PC-3 (cell line): ENCODE data around the gene FGFR3. TPM values are rescaled to one million over a fixed set of nuclear protein-coding genes. Genes with fewer than 3 reads are reported as not detected.

Experiments used
- ATAC-seq: fragments of 200-7000 bp; cut with Tn5 transposase; 2 replicates; pipeline ENCODE4 v1.9.1; 2020; ENCODE audit warnings: mild to moderate bottlenecking, moderate library complexity
- BruUV-seq: library from RNA; stranded (reverse); fragments of 400-500 nt; replicated peaks from 2 replicates; lab custom pipeline; 2021; lab: Mats Ljungman, UMichigan
- CTCF ChIA-PET: fragments of 300-600 bp; sonication (Branson Sonifier 250); formaldehyde crosslinking; loops from one replicate; lab custom pipeline; 2022; ENCODE audit warnings: antibody characterized with exemption; lab: Charles Lee
- POLR2A ChIA-PET: fragments of 300-600 bp; sonication (Branson Sonifier 250); formaldehyde crosslinking; loops from one replicate; lab custom pipeline; 2022; ENCODE audit warnings: antibody characterized with exemption; ENCODE audit not compliant: unreplicated experiment; lab: Charles Lee
- DNase-seq: peaks from one replicate; pipeline ENCODE4 v3.0.0-alpha.2; 2015
- H2AFZ ChIP-seq: fragments of 300-600 bp; sonication (generic); 2 replicates; pipeline ENCODE4 v1.6.0; 2016; ENCODE audit warnings: antibody characterized with exemption, low read length
- H3F3A ChIP-seq: fragments of 300-600 bp; sonication (generic); one replicate; pipeline ENCODE4 v1.6.0; 2017; ENCODE audit warnings: antibody characterized with exemption, low read length, control low read depth, mild to moderate bottlenecking; ENCODE audit not compliant: unreplicated experiment
- H3K27ac ChIP-seq: fragments of 300-600 bp; sonication (generic); 2 replicates; pipeline ENCODE4 v1.5.1; 2016; ENCODE audit warnings: mild to moderate bottlenecking, low read length
- H3K27me3 ChIP-seq: fragments of 300-600 bp; sonication (generic); 2 replicates; pipeline ENCODE4 v1.6.1; 2016; ENCODE audit warnings: low read length, mixed read lengths
- H3K36me3 ChIP-seq: fragments of 300-600 bp; sonication (generic); 2 replicates; pipeline ENCODE4 v1.6.1; 2016; ENCODE audit warnings: low read depth, mixed run types, low read length, mixed read lengths
- H3K4me1 ChIP-seq: fragments of 300-600 bp; sonication (generic); 2 replicates; pipeline ENCODE4 v1.5.1; 2016; ENCODE audit warnings: low read length; ENCODE audit not compliant: insufficient read depth
- H3K4me2 ChIP-seq: fragments of 300-600 bp; sonication (generic); 2 replicates; pipeline ENCODE4 v1.6.0; 2016; ENCODE audit warnings: low read length
- H3K4me3 ChIP-seq: fragments of 300-600 bp; sonication (generic); 2 replicates; pipeline ENCODE4 v1.5.1; 2016; ENCODE audit warnings: mild to moderate bottlenecking, low read length, mixed read lengths
- H3K79me2 ChIP-seq: fragments of 300-600 bp; sonication (generic); 2 replicates; pipeline ENCODE4 v1.6.1; 2017; ENCODE audit warnings: low read length, mixed read lengths
- H3K9ac ChIP-seq: fragments of 300-600 bp; sonication (generic); 2 replicates; pipeline ENCODE4 v1.6.0; 2016; ENCODE audit warnings: mild to moderate bottlenecking, low read length
- H3K9me2 ChIP-seq: fragments of 300-600 bp; sonication (generic); replicated peaks from 2 replicates; pipeline ENCODE4 v1.6.1; 2016; ENCODE audit warnings: mixed run types, low read length, mixed read lengths
- H3K9me3 ChIP-seq: fragments of 300-600 bp; sonication (generic); 2 replicates; pipeline ENCODE4 v1.6.1; 2016; ENCODE audit warnings: low read length, mixed read lengths
- H4K20me1 ChIP-seq: fragments of 300-600 bp; sonication (generic); 2 replicates; pipeline ENCODE4 v1.6.1; 2016; ENCODE audit warnings: low read length, mixed read lengths
- CTCF ChIP-seq: fragments of 300-600 bp; sonication (generic); conservative IDR thresholded peaks from 2 replicates; pipeline ENCODE4 v1.5.1; 2017; ENCODE audit warnings: antibody characterized with exemption, low read depth, mild to moderate bottlenecking, low read length
- EZH2 ChIP-seq: fragments of 300-600 bp; sonication (generic); IDR thresholded peaks from one replicate; pipeline ENCODE4 v1.6.1; 2017; ENCODE audit warnings: antibody characterized with exemption, mild to moderate bottlenecking, low read length; ENCODE audit not compliant: unreplicated experiment
- EZH2phosphoT487 ChIP-seq: fragments of 300-600 bp; sonication (generic); IDR thresholded peaks from 2 replicates; pipeline ENCODE4 v1.6.1; 2018; ENCODE audit warnings: mild to moderate bottlenecking, antibody characterized with exemption, low read length, borderline replicate concordance
- intact Hi-C: fragments of 100-400 bp; cut with micrococcal nuclease; formaldehyde crosslinking; loops from 2 replicates; pipeline ENCODE4 v1.9.0; 2023
- total RNA-seq: library from RNA; depleted of rRNA; stranded (reverse); fragments of >200 nt; gene quantifications from 2 replicates; pipeline ENCODE4 v1.2.3, GENCODE V29; 2014

FGFR3 gene
- total RNA-seq, 1 experiment from 2014 or later = 0.11 TPM

- intact Hi-C loops = no loop called here
- H3K4me1 ChIP-seq = no peaks in the 10 kb centered on the region
- ChIA-PET CTCF (no interaction called here), POLR2A (no interaction called here)
- no peaks in the 10 kb centered on the region for H3K9me2 ChIP-seq
- H3K4me3 ChIP-seq = no peak overlapping the region
- H3K27me3 ChIP-seq = no peaks in the 10 kb centered on the region
- no peaks in the 10 kb centered on the region for H3F3A ChIP-seq
- H4K20me1 ChIP-seq = no peaks in the 10 kb centered on the region
- no peaks in the 10 kb centered on the region for H3K79me2 ChIP-seq
- H3K36me3 ChIP-seq = peaks cover 3% of the 10 kb centered on the region; the same call in 1 of the 2 replicates
- TF ChIP-seq EZH2phosphoT487 (no peak), EZH2 (no peak), CTCF (no peak)
- BruUV-seq = no TSS peak
- H3K9ac ChIP-seq = no peak overlapping the region
- H3K4me2 ChIP-seq = no peak overlapping the region
- H3K27ac ChIP-seq = no peak overlapping the region
- H3K9me3 ChIP-seq = no peaks in the 10 kb centered on the region
- DNase-seq (no peak), ATAC-seq (no peak)
- no peak overlapping the region for H2AFZ ChIP-seq
Observed at GRCh38 chr4:1830642-1831228, 37.6 kb downstream of the FGFR3 start.

GRCh38 chr4:1831331-1831730 lies 38.2 kb downstream of the FGFR3 start:
- H3K27ac ChIP-seq = no peak overlapping the region
- H2AFZ ChIP-seq = no peak overlapping the region
- H3F3A ChIP-seq = no peaks in the 10 kb centered on the region
- no peaks in the 10 kb centered on the region for H3K9me2 ChIP-seq
- H3K9me3 ChIP-seq = no peaks in the 10 kb centered on the region
- BruUV-seq = no TSS peak
- H4K20me1 ChIP-seq = no peaks in the 10 kb centered on the region
- no peak overlapping the region for H3K4me2 ChIP-seq
- H3K4me1 ChIP-seq = no peaks in the 10 kb centered on the region
- H3K79me2 ChIP-seq = no peaks in the 10 kb centered on the region
- CTCF ChIA-PET = no interaction called here
- no peak overlapping the region for H3K9ac ChIP-seq
- TF ChIP-seq CTCF (no peak), EZH2phosphoT487 (no peak), EZH2 (no peak)
- H3K4me3 ChIP-seq = no peak overlapping the region
- no peak for ATAC-seq
- intact Hi-C loops = no loop called here
- DNase-seq = no peak
- peaks cover 3% of the 10 kb centered on the region; the same call in 1 of the 2 replicates for H3K36me3 ChIP-seq
- H3K27me3 ChIP-seq = no peaks in the 10 kb centered on the region
- POLR2A ChIA-PET = no interaction called here

GRCh38 chr4:1832690-1833089 lies 39.6 kb downstream of the FGFR3 start:
- no peak for TF ChIP-seq EZH2phosphoT487
- no peak for TF ChIP-seq CTCF
- no peak for TF ChIP-seq EZH2
- ChIA-PET CTCF (no interaction called here), POLR2A (no interaction called here)
- Histone ChIP-seq H3K4me2 (no peak overlapping the region), H3K9me3 (no peaks in the 10 kb centered on the region), H3K36me3 (peaks cover 3% of the 10 kb centered on the region; the same call in 1 of the 2 replicates), H4K20me1 (no peaks in the 10 kb centered on the region), H3K9me2 (no peaks in the 10 kb centered on the region), H2AFZ (no peak overlapping the region), H3K27ac (no peak overlapping the region), H3K27me3 (no peaks in the 10 kb centered on the region), H3K79me2 (no peaks in the 10 kb centered on the region), H3K4me3 (no peak overlapping the region), H3K4me1 (no peaks in the 10 kb centered on the region), H3K9ac (no peak overlapping the region), H3F3A (no peaks in the 10 kb centered on the region)
- no TSS peak for BruUV-seq
- ATAC-seq (no peak), DNase-seq (no peak)
- intact Hi-C loops = no loop called here
